Measurements from ENCODE around the gene PARD3. TPM values are rescaled to one million over a fixed set of nuclear protein-coding genes. Genes with fewer than 3 reads are reported as not detected.

The PARD3 gene
- total and polyA plus RNA-seq, 2 donors (not counting 3 experiments of a cell fraction or from before 2014, with no cell fraction given), result 7.3 to 24.1 TPM

DNA sequence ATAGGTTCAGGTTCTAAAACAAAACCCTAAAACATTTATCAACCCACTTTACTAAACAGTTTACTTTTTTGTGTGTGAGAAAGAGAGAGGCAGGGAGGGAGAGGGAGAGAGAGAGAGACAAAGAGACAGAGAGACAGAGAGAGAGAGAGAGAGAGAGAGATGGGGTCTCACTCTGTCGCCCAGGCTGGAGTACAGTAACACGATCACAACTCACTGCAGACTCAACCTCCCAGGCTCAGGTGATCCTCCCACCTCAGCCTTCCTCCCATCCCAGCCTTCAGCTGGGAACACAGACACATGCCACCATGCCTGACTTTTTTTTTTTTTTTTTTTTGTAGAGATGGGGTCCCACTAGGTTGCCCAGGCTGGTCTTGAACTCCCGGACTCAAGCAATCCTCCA is 52.9 kb downstream of the PARD3 start:
- H3K9ac ChIP-seq (replicated peaks; ENCODE audit: extremely low read depth, insufficient read depth, low read length), result no peak overlapping the region
- peaks cover 8% of the 10 kb centered on the region for H3K79me2 ChIP-seq (ENCODE audit: control insufficient read depth, insufficient read depth, low read length)
- TF ChIP-seq FOS (IDR thresholded peaks at IDR 0.05; ENCODE audit: borderline replicate concordance, insufficient read depth, low read length) (no peak), POLR2AphosphoS5 (IDR thresholded peaks at IDR 0.05; ENCODE audit: insufficient read depth, low read depth, low read length) (no peak), GATA2 (IDR thresholded peaks at IDR 0.05; ENCODE audit: insufficient read depth, insufficient read length, low read depth, low read length) (no peak), POLR2A (IDR thresholded peaks at IDR 0.05; ENCODE audit: low read depth, low read length) (no peak), EZH2 (IDR thresholded peaks at IDR 0.05; ENCODE audit: borderline replicate concordance, low read depth, low read length, severe bottlenecking) (no peak), JUN (IDR thresholded peaks at IDR 0.05; ENCODE audit: borderline replicate concordance, insufficient read depth, insufficient read length, low read depth) (no peak), MYC (IDR thresholded peaks at IDR 0.05; ENCODE audit: low read depth, low read length) (no peak)
- TF ChIP-seq, protein P1, sequence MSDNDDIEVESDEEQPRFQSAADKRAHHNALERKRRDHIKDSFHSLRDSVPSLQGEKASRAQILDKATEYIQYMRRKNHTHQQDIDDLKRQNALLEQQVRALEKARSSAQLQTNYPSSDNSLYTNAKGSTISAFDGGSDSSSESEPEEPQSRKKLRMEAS (IDR thresholded peaks at IDR 0.05; ENCODE audit: insufficient read depth, insufficient read length), result no peak
- TF ChIP-seq, protein P2, sequence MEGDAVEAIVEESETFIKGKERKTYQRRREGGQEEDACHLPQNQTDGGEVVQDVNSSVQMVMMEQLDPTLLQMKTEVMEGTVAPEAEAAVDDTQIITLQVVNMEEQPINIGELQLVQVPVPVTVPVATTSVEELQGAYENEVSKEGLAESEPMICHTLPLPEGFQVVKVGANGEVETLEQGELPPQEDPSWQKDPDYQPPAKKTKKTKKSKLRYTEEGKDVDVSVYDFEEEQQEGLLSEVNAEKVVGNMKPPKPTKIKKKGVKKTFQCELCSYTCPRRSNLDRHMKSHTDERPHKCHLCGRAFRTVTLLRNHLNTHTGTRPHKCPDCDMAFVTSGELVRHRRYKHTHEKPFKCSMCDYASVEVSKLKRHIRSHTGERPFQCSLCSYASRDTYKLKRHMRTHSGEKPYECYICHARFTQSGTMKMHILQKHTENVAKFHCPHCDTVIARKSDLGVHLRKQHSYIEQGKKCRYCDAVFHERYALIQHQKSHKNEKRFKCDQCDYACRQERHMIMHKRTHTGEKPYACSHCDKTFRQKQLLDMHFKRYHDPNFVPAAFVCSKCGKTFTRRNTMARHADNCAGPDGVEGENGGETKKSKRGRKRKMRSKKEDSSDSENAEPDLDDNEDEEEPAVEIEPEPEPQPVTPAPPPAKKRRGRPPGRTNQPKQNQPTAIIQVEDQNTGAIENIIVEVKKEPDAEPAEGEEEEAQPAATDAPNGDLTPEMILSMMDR (IDR thresholded peaks at IDR 0.05; ENCODE audit: extremely low read depth in 1 of 2, insufficient read depth in 1 of 2, low read depth in 1 of 2, low read length in 2 of 2), result no peak
- DNase-seq (ENCODE audit: low read depth, low spot score), result no peak
- H3K4me2 ChIP-seq (ENCODE audit: insufficient read depth, low read length), result no peak overlapping the region
- H2AFZ ChIP-seq (ENCODE audit: low read depth, low read length), result no peak overlapping the region
- H3K36me3 ChIP-seq (ENCODE audit: control insufficient read depth in 2 of 2, extremely low read depth in 1 of 2, insufficient read depth in 2 of 2, low read length in 2 of 2), result no peaks in the 10 kb centered on the region
- H3K4me1 ChIP-seq (ENCODE audit: control insufficient read depth, extremely low read depth, insufficient read depth, low read length), result peaks cover 23% of the 10 kb centered on the region
- no peaks in the 10 kb centered on the region for H3K9me3 ChIP-seq (replicated peaks; ENCODE audit: control insufficient read depth, insufficient read depth, low read length)
- no peaks in the 10 kb centered on the region for H3K9me1 ChIP-seq (replicated peaks; ENCODE audit: control insufficient read depth, extremely low read depth, insufficient read depth, low read length)
- no peaks in the 10 kb centered on the region for H3K27me3 ChIP-seq (ENCODE audit: control insufficient read depth in 2 of 2, insufficient read depth in 2 of 2, low read length in 2 of 2)
- intact Hi-C loops (cut with micrococcal nuclease), result no loop called here
- no peak overlapping the region for H3K27ac ChIP-seq (ENCODE audit: insufficient read depth, low read depth, low read length)
- dilution Hi-C loops (cut with MboI; ENCODE audit: extremely low pct_ligation_motif_present, low sequenced_read_pairs), result no loop called here
- no TSS peak for BruUV-seq (replicated peaks)
- H3K4me3 ChIP-seq (replicated peaks in 1 of 3; ENCODE audit: insufficient read depth in 1 of 3, low read depth in 1 of 3, low read length in 3 of 3), result no peak overlapping the region
- ChIA-PET CTCF (interaction anchor here (1.4 kb wide), 1 partner anchor 11 kb away, joined by 5 read pairs; no protein-coding TSS in a partner anchor), POLR2A (no interaction called here)
- FAIRE-seq, result no peak
- H4K20me1 ChIP-seq (replicated peaks; ENCODE audit: control insufficient read depth, extremely low read depth, insufficient read depth, low read length), result peaks cover 3% of the 10 kb centered on the region
